Neutrophil (primary cell): ENCODE measurements around the gene C2orf42.

Experiments used
- H3K27ac ChIP-seq: fragments of 200-600 bp; sonication (generic); 2 replicates; pipeline ENCODE4 v1.5.1; 2016; ENCODE audit warnings: mild to moderate bottlenecking, moderate library complexity
- H3K27me3 ChIP-seq: fragments of 200-600 bp; sonication (generic); 2 replicates; pipeline ENCODE4 v1.6.0; 2016; ENCODE audit warnings: mild to moderate bottlenecking
- H3K36me3 ChIP-seq: fragments of 200-600 bp; sonication (generic); 2 replicates; pipeline ENCODE4 v1.5.1; 2017
- H3K4me1 ChIP-seq, 2 experiments: fragments of 200-600 bp in 1 of 2; sonication (generic) in 1 of 2; 1 replicate in 1 of 2; 2 replicates in 1 of 2; pipeline versions ENCODE4 v1.5.1 to v1.6.1; 2013 to 2016; ENCODE audit warnings: low read depth in 1 of 2, low read length in 1 of 2, mild to moderate bottlenecking in 1 of 2, moderate library complexity in 1 of 2; ENCODE audit not compliant: control insufficient read depth in 1 of 2, insufficient read depth in 1 of 2
- H3K4me3 ChIP-seq, 2 experiments: fragments of 200-600 bp in 1 of 2; sonication (generic) in 1 of 2; 1 replicate in 1 of 2; 2 replicates in 1 of 2; pipeline ENCODE4 v1.5.1; 2013 to 2016; ENCODE audit warnings: low read depth in 1 of 2, low read length in 1 of 2, mild to moderate bottlenecking in 1 of 2, moderate library complexity in 1 of 2
- H3K9me3 ChIP-seq: fragments of 200-600 bp; sonication (generic); 2 replicates; pipeline ENCODE4 v1.5.1; 2016
- TF ChIP-seq, protein P1 (sequence below): fragments of 200-600 bp; sonication (generic); IDR thresholded peaks from 2 replicates; pipeline ENCODE4 v1.5.1; 2016; ENCODE audit warnings: antibody characterized with exemption

C2orf42 gene

DNA sequence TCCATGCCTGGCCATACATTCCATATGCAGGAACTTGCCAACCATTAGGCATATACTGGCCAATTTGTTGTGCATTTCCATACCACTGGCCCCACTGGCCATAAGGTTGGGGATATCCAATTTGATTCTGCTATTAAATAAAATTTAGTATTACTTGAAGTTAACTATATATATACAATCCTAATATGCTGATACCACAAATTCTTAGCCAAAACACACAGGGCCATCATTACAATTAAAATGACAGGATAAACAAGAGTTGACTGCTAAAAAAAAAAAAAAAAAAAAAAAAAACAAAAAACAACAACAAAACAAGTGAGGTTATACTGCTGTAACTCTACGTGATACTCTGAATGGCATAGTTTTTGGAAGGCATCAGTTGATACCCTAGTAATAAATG lies 23.5 kb upstream of the C2orf42 start:
- no peaks in the 10 kb centered on the region for H3K4me1 ChIP-seq
- H3K36me3 ChIP-seq: peaks cover 80% of the 10 kb centered on the region
- H3K27me3 ChIP-seq: no peaks in the 10 kb centered on the region
- no peaks in the 10 kb centered on the region for H3K9me3 ChIP-seq
- no peak overlapping the region for H3K4me3 ChIP-seq
- H3K27ac ChIP-seq: no peak overlapping the region
- TF ChIP-seq, protein P1, sequence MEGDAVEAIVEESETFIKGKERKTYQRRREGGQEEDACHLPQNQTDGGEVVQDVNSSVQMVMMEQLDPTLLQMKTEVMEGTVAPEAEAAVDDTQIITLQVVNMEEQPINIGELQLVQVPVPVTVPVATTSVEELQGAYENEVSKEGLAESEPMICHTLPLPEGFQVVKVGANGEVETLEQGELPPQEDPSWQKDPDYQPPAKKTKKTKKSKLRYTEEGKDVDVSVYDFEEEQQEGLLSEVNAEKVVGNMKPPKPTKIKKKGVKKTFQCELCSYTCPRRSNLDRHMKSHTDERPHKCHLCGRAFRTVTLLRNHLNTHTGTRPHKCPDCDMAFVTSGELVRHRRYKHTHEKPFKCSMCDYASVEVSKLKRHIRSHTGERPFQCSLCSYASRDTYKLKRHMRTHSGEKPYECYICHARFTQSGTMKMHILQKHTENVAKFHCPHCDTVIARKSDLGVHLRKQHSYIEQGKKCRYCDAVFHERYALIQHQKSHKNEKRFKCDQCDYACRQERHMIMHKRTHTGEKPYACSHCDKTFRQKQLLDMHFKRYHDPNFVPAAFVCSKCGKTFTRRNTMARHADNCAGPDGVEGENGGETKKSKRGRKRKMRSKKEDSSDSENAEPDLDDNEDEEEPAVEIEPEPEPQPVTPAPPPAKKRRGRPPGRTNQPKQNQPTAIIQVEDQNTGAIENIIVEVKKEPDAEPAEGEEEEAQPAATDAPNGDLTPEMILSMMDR: no peak

DNA sequence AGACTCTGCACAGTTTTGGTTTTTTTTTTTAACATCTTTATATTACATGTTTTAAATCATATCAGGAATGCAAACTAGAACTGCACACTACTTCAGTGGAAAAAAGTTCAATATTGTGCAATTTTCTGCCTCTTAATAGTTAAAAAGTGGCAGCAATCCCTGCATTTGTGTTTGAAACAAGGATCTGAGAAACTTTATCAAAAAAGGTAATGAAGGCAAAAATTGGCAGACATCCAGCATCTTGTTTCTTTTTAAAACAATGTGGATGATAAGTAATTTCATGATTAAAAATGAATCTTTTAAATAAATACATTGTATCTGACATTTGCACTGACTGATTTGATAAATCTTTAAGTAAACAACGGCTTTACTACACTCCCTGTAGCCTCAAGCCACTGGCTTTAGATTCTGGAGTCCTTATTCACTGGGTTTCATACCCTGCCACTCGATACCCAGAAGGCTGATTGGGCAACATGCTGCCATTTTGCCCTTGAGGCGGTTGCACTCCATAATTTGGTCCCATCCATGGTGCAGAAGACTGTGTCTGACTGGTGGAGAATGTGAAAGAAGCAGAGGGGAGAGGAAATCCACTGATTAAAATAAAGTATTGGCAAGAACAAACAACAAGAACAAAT lies 21.6 kb upstream of the C2orf42 start:
- H3K4me1 ChIP-seq: no peaks in the 10 kb centered on the region
- TF ChIP-seq, protein P1: no peak
- no peaks in the 10 kb centered on the region for H3K27me3 ChIP-seq
- no peaks in the 10 kb centered on the region for H3K9me3 ChIP-seq
- peaks cover 75% of the 10 kb centered on the region for H3K36me3 ChIP-seq
- H3K27ac ChIP-seq: no peak overlapping the region
- no peak overlapping the region for H3K4me3 ChIP-seq

DNA sequence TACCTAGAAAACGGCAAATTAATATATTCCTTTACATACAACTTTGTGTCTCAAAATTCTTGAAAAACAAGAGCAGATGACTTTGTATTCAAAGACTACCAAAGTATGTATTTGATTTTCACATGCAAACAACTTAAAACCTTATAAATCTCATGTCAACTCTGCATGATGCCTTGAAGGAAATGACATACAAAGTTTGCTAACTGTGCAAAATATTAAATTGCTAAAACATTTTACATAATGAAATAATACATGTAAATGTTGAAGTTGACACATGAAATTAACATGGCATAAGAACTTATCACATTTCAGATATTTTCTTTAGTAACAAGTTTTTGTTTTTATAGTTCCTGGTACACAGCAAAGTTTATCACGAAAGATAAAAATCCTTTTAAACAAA lies 20.8 kb upstream of the C2orf42 start:
- Histone ChIP-seq H3K4me3 (no peak overlapping the region), H3K27me3 (no peaks in the 10 kb centered on the region), H3K9me3 (no peaks in the 10 kb centered on the region), H3K4me1 (no peaks in the 10 kb centered on the region), H3K27ac (no peak overlapping the region), H3K36me3 (peaks cover 66% of the 10 kb centered on the region)
- TF ChIP-seq, protein P1: no peak

DNA sequence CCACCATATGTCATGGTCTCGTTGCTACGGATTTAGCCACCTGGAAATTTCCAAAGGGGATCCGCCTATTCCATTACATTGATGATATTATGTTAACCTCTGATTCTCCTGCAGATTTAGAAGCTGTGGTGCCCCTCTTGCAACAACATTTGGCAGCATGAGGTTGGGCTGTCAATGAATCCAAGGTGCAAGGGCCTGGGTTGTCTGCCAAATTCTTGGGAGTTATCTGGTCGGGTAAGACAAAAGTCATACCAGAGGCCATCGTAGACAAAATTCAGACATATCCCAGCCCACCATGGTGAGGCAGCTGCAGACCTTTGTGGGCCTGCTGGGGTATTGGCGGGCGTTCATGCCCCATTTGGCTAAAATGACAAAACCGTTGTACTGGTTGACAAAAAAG lies 13.6 kb upstream of the C2orf42 start:
- Histone ChIP-seq H3K27me3 (no peaks in the 10 kb centered on the region), H3K9me3 (no peaks in the 10 kb centered on the region), H3K27ac (no peak overlapping the region), H3K4me1 (no peaks in the 10 kb centered on the region), H3K36me3 (peaks cover 11% of the 10 kb centered on the region), H3K4me3 (no peak overlapping the region)
- TF ChIP-seq, protein P1: no peak

DNA sequence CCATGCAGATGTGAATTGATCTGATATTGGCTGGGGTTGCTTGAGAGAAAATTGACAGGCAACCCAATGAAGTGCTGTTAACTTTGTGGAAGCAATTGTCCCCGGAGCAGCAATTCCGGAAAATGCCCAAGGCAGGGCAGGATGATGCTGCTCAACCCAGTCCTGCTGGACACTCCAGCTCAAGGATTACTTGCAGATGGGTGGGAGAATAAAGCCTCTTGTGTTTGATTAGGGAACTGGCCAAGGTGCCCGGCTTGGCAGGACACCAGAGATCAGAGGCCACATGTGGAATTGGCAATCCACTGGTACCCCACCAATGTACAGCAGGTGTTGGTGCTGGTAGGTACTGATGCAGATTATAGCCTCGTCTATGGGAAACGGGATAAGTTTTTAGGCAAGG lies 12.3 kb upstream of the C2orf42 start:
- no peaks in the 10 kb centered on the region for H3K27me3 ChIP-seq
- H3K4me3 ChIP-seq: no peak overlapping the region
- no peaks in the 10 kb centered on the region for H3K9me3 ChIP-seq
- H3K36me3 ChIP-seq: peaks cover 5% of the 10 kb centered on the region
- TF ChIP-seq, protein P1: no peak
- no peaks in the 10 kb centered on the region for H3K4me1 ChIP-seq
- H3K27ac ChIP-seq: no peak overlapping the region
